HepG2 (cell line): ENCODE measurements around the gene SLC9A9.

ENCODE experiments used
- ATF4 ChIP-seq, 2 experiments: fragments of 450-650 bp in 1 of 2; sonication (generic) in 1 of 2; formaldehyde crosslinking; IDR thresholded peaks; 2 replicates each; pipeline versions ENCODE4 v1.5.0 to v1.8.0; 2020 to 2022; ENCODE audit warnings: mild to moderate bottlenecking in 1 of 2, missing genetic modification reagents in 1 of 2
- TF ChIP-seq, protein P1 (sequence below), 2 experiments: fragments of 450-650 bp in 1 of 2; sonication (generic) in 1 of 2; formaldehyde crosslinking in 1 of 2; IDR thresholded peaks; 2 replicates each; pipeline versions ENCODE4 v1.6.1 to v1.8.0; 2016 to 2022; ENCODE audit warnings: antibody characterized with exemption in 1 of 2, mild to moderate bottlenecking in 1 of 2, missing genetic modification reagents in 1 of 2

GRCh38 chr3:143757691-143758090 lies 90.6 kb downstream of the SLC9A9 start:
- TF ChIP-seq, protein P1, sequence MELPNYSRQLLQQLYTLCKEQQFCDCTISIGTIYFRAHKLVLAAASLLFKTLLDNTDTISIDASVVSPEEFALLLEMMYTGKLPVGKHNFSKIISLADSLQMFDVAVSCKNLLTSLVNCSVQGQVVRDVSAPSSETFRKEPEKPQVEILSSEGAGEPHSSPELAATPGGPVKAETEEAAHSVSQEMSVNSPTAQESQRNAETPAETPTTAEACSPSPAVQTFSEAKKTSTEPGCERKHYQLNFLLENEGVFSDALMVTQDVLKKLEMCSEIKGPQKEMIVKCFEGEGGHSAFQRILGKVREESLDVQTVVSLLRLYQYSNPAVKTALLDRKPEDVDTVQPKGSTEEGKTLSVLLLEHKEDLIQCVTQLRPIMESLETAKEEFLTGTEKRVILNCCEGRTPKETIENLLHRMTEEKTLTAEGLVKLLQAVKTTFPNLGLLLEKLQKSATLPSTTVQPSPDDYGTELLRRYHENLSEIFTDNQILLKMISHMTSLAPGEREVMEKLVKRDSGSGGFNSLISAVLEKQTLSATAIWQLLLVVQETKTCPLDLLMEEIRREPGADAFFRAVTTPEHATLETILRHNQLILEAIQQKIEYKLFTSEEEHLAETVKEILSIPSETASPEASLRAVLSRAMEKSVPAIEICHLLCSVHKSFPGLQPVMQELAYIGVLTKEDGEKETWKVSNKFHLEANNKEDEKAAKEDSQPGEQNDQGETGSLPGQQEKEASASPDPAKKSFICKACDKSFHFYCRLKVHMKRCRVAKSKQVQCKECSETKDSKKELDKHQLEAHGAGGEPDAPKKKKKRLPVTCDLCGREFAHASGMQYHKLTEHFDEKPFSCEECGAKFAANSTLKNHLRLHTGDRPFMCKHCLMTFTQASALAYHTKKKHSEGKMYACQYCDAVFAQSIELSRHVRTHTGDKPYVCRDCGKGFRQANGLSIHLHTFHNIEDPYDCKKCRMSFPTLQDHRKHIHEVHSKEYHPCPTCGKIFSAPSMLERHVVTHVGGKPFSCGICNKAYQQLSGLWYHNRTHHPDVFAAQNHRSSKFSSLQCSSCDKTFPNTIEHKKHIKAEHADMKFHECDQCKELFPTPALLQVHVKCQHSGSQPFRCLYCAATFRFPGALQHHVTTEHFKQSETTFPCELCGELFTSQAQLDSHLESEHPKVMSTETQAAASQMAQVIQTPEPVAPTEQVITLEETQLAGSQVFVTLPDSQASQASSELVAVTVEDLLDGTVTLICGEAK (IDR thresholded peaks at IDR 0.05): no peak
- TF ChIP-seq, protein P1 (CRISPR knock-in tag; IDR thresholded peaks at IDR 0.05): no peak
- TF ChIP-seq ATF4 (CRISPR knock-in tag; IDR thresholded peaks at IDR 0.05): no peak
